Effector CD4-positive, alpha-beta T cell (primary cell): ENCODE results near the gene SPATS2L.
A peak's percentile ranks its signal among the peaks of the same experiment; 100 is the strongest.

Experiments
- DNase-seq: peaks from one replicate; pipeline ENCODE4 v3.0.0-alpha.2; 2020

Gene SPATS2L

DNA sequence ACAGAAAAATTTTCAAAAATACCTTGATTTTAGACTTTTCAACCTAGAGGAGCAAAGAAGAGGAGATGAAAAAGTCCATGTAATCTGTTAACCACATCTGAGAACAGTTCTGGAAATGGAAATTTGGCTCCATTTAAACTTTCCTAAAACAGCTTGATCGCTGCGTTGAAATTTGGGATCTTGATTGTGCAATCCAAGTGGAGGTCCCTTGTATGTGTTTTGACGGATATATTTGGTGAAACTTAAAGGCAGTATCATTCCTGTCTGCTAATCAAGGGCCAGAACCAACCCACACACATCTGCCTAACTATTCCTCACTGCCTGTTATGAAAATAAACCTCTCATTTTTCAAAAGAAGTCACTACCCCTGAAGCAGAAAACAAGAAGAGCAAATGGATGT lies 46.6 kb downstream of the SPATS2L start:
- DNase-seq = no peak

DNA sequence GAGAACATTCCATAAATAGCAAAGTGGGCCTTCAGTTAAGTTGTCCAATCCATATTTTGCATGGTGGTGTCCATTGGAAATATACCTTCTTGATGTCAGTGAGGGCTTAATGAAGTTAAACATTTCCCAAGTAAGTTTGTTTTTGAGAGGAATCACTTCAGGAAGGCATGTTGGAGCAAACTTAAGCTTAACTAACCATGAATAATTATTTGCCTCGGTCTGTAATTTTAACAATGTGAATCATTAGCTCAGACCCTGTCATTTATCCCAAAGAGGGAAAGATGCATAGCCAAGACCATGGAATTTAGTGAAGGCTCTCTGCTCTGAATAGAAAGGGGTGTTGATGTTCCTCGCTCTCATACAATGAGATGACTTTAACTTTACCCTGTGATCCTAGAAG lies 47.4 kb downstream of the SPATS2L start:
- no peak for DNase-seq

DNA sequence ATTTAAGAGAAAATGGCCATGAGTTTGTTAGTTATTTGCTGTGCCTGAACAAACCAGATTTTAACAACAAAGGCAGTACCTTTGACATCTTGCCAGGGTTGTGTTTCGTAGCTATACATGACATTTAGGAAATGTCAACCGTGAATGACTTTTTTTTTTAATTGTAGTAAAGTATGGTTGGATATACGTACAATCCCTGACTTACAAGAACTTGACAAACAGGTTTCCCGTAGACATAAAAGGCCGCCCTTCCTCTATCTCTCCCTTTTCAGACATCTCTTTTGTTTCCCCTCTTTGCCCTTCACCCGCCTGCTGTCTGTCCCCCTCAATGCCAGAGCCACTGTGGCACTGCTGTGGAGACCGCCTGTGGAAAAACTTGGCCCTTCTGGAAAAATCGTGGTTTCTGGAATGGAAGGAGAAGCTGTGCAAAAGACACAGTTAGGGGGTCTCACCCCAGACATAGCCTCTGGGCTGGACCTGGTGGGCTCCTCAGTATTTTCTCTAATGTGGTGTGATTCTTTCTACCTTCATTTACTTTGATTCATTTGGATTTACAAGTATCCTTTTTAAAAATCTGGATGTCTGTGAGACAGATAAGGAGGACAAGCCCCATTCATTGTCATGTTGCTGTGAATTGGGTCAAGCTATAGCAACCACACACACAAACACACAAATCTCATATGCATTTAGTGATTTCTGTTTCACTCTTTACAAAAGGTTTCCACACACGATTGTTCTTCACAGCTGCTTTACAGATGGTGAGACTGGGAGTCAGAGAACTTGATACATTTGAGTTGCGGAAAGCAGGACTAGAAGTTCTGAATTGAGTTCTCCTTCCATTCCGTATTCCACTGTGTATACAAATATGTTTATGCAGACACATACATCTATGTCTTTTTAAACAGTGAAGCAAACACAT lies 48.6 kb downstream of the SPATS2L start:
- DNase-seq = no peak

DNA sequence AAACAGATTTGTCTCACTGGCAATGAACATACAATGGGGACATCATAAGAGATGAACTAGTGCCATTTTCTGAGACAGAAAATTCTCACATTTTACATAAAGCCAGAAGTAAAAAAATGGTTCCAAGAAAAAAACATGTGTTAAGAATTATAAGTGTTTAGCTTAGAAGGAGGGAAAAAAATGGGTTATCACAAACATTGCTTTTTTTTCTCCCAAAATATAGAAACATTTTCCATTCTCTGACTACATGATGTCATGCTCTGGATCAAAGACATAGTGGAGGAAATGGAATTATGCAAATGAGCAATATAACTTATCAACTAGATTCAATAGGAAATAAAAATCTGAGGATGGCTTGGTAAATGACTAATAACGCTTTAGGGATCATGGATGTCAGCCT lies 49.8 kb downstream of the SPATS2L start:
- DNase-seq = no peak

DNA sequence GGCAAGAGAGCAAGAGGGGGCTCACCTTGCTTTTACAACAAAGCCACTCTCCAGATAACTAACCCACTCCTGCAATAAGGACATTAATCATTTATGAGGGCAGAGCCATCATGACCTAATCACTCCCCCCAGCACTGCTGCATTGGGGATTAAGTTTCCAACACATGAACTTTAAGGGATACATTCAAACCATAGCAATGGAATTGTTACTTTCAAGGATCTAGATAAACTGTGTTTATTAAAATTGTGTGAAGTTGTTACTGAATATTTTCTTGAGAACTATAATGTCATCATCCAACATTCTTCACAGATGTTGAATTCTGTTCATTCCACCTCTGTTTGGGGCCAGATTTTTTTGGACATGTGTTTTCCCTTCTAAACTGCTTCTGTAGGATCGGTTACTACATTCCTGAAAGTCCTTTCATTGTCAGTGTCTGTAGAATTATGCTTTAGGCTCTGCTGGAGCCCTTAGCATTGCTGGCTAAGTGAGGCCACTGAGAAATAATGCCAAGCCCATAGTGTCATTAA lies 50.4 kb downstream of the SPATS2L start:
- DNase-seq = no peak

DNA sequence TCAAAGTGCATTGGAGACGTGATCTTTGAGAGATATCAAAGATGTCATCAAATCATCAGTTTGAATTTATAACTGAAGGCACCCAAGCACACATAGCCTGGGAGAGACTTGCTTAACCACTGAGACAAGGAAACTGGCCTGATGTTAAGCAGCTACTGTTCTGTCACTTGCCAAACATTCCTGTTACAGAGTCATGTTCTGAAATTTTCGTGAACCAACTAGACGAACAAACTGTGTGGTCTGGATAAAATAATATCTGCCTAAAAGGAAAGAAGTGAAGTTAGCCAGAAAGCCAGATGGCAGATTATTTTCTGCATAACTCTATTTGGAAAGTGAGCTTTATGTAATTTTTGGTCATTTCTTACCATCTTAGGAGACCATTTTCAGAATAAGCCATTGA lies 51.4 kb downstream of the SPATS2L start:
- DNase-seq = no peak

DNA sequence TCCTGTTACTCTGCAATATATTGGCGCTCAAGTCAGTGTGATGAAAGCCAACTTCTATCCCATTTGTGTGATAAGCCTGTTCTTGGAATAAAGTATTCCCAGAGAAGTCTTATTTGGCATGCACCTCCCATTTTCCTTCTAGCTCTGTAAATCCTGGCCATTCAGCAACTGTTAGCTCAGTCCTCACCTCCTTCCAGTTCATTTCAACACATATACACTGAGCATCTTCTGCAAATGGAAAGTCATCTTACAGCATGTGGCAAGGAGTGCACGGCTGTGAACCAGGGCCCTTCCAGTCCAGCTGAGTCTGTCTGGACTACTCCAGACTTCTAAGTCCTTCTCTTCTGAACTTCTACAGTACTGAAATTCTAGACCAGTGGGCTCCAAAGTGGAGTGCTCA lies 53.1 kb downstream of the SPATS2L start:
- DNase-seq = no peak

DNA sequence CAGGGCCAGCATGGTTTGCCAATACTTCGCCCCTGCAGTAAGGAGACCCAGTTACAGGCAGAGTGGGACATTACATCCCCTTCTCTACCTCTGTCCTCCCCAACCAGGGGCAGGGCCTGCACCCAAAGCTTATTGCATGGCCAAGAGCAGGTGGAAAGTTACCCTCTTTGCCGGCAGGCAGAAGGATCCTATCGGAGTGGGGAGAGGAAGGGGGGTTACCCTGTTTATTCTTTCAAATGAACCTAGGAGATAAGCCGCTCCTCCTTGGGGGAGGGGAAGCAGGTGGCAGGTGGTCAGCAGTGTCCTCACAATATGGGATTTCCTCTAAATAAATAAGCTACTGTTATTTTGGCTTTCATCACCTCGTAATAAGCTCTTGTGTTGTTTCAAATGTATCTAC lies 53.9 kb downstream of the SPATS2L start:
- DNase-seq = no peak

DNA sequence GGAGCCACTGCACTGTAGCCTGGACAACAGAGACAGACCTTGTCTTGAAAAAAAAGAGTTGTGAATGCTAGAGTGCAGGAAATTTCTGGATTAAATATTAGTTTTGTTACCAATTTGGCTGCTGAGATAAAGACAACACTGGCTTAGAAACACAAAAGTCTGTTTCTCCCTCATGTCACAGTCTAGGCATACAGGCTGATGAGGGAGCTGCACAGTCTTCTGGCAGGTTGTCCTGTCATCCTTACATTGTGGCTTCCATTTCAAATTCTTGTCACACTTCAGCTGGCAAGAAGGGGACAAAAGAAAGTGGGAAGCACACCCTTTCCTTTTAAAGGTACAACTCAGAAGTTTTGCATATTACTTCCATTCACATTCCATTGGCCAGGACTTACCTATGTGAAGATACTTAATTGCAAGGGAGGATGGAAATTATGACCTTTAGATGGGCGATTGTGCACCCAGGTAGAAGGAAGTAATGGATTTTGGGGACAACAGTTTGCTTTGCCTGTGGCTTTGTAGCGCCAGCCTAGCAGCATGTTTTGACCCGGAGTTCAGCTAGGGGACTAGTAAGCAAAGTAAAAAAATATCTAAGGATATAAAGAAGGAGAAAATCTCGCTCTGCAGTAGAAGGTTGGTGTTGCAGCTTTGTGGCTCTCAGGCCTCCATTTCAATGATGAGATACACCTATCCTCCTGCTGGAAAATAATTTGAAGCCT lies 55.9 kb downstream of the SPATS2L start:
- DNase-seq = no peak

DNA sequence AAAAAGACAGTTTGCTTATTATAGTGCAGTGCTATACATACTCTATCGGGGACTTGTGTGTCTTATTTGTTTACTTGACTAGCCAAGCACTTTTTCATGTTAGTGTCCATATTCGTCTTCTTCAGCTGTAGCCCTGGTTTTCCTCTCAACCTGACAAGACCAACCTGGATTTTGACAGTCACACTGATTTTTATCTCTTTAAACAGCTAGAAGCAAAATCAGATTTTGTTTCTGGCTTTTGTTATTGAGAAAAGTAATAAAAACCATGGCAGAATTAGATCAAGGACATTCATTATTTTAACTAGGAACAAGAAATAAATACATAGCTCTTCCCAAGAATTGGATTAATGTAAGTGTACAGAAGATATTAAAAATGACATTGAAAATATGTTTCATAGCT lies 56.8 kb downstream of the SPATS2L start:
- DNase-seq = no peak

DNA sequence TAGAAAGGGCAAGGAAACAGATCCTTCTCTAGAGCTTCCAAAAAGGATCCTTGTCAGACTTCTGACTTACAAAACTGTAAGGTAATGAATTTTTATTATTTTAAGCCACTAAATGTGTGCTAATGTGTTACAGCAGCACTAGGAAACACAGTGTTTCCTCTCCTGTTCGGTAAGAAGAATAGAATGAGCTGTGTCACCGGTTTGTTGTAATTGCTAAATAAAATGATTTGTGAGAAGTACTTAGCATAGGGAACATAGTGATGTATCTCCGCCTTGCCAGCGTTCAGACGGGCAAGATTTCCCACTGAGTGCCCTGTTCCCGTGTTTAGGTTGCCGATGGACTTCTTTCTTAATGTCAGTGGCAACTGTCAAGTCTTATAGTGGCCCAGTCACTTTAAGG lies 57.6 kb downstream of the SPATS2L start:
- no peak for DNase-seq

DNA sequence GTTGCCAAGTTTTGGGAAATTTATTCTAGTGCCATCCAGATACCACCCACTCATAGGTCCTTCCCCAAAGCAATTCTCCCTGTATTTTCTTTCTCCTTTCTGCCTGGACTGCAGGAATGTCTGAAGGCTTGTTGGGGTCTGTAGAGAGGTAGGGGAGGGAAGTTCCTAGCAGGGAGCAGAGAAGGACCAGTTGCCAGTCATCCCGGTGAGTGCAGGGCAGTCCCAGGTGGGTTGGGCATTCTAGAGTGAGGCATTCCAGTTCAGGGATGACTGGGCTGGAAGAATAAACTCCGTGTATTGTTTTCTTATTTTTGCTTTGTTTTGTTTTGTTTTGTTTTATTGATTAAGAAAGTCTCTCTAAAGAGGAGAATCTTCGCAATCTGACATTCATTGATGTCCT lies 58.1 kb downstream of the SPATS2L start:
- no peak for DNase-seq

DNA sequence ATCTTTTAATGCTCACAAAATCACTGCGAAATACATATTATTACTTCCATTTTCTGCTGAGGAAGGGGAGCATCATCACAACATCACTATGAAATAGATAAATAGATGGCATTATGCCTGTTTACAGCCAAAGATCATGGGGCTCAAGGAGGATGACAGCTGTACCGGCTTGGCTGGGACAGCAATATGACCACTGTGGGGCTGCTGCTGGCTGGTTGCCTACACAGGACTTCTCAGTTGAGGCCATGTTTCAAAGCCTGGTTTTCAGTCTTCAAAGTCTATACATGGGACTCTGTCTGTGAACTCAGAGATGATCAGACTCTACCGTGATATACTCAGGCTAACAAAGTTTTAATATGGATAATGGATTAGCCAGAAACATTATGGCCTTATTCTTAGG lies 58.7 kb downstream of the SPATS2L start:
- DNase-seq = no peak

DNA sequence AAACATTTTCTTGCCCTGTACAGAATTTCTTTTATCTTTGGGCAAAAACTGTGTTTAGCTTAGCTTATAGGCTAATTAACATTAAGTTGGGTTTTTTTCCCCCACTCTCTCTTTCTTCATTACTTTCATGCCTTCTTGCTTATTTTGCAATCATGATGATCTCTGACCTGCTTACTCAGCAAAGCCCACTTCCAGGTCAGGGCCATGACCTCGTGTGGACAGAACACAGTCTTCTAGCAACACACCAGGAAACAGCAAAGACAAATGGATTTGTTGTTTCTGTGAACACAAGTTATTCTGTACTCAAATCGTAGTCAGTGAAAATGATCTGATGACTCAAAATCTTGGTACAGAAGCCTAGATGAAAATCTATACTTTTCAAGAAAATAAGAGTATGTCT lies 60.7 kb downstream of the SPATS2L start:
- no peak for DNase-seq

DNA sequence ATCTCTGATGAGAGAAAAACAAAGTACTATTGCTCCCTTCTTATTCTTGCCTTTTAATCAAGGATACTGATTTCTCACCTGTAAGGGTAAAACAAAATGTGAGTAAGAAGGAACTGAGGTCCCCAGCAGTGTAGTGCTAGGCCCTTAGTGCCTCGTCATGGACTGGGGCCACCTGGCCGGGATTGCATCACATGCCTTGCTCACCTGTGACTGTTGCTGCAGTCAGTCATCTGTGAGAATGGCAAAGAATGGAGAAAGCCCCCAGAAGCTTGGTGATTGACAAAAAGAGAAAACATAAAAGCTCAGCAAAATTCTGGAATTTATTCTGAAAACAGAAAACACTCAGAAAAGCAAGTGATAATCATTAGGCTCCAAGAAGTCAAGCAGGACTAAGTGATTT lies 63.4 kb downstream of the SPATS2L start:
- DNase-seq = no peak

DNA sequence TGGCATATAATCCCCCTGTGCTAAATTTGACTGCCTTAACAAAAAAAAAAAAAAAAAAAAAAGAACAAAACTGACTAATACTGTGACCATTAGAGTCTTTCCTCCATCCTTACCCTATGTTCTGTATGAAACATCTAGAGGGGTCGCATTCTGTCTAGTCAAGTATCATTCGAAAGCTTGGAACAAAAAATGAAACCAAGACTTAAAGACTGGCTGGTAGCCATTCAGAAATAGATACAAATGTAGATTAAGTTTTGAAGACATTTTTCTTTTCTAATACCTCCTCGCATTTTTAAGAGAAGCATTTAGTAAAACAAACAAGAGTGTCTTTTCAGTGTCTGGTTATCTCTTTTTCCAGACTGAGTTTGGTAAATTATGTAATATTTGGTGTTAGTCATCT lies 66.7 kb downstream of the SPATS2L start:
- no peak for DNase-seq

DNA sequence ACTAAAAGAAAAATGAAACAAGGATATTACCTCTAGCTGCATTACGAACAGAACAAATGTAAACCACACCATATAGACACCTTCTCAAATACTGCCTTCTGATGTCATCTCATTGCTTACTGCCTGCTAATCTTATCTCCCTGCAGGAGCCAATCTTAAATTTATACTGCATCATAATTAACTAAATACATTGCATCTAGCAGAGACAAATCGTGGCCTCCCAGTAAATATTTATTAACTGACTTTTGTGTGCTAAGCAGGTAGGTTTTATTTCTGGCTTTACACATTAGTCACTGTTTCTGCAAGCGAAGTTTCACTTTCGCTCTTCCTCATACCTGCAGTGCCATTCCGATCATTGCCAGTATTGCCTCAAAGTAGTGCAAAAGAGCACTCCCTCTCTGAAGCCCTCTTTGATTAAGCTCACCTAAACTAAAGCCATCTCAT lies 67.5 kb downstream of the SPATS2L start:
- peak; percentile 6 for DNase-seq

DNA sequence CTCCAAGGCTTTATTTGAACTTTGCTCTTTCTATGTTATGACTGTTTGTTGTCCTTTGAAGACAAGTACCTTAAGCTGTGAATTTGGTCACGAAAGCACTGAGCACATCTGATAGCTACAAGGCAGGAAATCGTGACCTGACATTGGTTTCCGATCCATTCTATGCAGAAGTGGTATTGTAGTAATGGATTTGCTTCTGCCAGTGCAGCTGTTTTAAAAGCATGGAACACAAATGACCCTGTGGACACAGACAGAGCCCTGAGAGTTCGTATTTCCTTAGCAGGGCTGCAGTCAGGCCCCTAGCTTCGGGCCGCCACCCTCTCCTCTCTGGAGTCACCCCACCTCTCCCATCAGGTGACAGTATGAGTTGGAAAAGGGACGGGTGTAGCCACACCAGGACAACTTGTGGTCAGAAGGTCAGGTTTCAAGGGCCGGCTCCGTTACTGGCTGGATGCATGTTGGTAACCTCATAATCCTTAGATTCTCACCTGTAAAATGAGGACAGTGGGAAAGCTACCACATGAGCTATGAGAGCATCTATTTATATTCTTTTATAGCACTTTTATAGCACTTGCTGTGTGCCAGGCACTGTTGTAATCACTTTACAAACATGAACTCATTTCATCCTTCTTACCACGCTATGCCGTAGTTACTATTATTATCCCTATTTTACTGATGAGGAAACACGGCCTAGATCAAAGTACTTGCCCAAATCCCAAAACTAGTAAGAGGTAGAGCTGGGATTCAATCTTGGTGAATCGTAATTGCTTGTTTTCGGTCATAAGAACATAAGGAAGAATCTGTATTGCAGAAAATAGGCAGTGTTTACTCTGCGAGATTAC lies 70.2 kb downstream of the SPATS2L start:
- no peak for DNase-seq

DNA sequence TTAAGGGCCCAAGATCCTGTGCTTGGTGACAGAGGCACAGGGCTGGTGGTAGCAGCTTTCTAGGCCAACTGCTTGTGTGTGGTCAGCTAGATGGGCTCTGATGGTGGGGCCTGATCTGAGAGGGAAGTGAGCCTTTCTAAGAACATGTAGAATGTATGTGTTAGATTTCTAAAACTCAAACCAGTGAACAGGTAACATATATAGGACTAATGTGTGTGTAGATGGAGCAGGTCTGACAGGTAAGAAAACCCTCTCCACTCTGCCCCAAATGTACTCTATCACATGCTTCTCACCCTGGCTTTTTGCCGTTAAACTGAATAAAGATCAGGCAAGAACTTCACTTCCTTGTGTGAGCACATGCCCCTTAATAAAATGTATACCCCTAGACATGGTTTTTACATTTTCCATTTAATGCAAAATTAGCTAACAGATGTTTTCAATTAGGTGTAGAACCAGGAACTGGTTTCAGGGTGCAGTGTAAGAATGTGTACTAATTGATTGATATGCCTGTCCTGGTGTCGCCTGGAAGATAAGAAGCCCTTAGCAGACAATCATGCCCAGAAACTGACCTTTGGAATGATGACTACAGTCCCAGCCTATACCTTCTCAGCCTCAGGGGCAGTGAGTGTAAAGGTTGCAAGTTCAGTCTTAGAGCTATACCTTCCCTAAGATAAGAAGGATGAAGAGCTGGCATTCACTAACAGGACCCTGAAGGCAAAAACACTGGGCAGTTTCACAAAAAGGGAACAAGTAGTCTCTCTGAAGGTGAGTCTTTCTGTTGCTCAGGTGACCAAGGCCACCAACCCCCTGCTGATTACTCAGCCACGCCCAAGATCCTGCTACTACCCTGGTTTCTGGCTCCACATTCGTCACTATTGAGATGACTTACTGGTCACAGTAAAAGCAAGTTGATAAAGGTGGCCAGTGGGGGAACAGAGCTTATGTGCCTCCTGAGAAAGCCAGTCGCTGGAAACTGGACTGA lies 71.2 kb downstream of the SPATS2L start:
- no peak for DNase-seq

DNA sequence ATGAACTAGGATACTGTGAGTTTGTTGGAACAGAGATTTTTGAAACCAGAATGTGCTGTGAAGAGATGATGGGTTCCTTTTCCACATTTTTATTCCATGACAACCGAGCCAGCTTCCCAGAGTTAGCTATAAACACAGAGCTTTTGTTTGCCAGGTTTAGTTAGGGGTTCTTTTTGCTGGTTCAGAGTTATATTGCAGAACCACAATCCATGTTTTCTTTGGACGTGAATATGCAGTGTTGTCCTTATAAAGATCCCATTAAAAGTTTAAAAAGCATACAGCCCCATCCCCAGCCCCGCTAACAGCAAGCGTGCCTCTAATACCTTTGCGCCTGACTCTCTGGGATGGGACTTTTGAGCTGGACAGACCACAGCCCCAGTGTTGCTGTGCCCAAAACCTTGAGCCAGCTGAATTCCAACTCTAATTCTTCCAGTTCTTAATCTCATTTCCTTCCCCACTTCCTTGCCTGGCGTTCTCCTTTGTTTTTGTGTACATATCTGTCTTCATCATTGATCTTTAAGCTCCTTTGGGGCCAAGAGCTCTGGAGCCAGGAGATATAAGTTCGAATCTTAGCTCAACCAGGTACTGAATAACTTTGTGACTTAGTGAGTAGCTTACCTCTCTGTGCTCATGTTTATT lies 72.3 kb downstream of the SPATS2L start:
- no peak for DNase-seq

DNA sequence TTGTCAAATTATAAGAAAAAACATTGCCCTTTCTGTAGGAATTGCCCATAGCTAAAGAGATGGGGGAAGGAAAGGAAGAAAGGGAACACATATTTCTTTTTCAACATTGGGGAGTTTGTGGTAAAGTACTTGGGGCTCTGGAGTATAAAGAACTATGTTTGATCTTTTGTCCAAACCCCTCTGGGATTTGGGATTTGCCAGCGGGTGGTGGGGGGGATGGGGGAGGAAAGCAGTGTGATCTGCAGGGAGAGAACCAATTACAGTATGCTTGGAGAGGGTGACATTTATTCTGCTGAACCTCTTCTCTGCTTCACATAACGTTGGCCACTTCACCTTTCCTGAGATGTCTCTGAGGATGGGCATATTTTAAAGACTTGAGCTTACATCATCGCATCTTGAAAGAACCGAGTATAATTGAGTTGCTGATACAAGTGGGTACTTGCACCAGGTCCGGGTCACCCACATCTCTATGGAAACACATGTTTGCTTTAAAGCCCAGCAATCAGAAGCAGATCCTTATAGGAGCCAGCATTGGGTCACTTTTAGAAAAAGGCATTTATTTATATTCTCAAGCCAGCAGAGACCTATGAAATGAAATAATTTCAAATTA lies 73.1 kb downstream of the SPATS2L start:
- DNase-seq = no peak
